SIG-M5 (cell line): Measurements from ENCODE around the gene DNAJA3.
A peak's percentile ranks its signal among the peaks of the same experiment; 100 is the strongest.

ENCODE experiments used
- DNase-seq: peaks from one replicate; lab custom pipeline; 2025; lab: John Stamatoyannopoulos, UW

Gene DNAJA3

DNA sequence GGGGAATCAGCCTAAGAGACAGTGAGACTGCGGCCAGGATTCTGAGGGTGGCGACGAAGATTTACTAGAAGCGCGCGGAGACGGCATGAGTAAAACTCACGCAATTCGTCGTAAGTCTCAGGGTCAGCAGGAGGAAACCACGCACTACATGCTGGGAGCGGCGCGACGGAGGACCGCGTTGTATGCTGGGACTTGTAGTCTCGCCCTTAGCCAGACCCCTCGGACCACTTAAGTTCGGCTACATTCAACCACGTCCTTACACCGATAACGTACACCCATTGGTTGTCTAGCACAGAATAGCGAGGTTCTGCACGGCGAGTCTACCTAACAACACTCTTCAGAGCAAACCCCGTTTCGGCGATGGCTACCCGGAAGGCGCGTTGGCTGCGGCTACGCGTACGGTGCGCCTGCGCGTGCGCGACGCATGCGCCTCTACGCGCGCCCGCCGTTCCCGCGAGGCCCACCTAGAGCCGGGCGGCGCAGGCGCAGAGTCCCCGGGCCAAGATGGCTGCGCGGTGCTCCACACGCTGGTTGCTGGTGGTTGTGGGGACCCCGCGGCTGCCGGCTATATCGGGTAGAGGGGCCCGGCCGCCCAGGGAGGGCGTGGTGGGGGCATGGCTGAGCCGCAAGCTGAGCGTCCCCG lies at the start of gene DNAJA3:
DNAJA3 (plus strand) TSS at position 491 of the 643 bp plus-strand sequence; CDS start at position 505, 14 bp downstream.
- peak; percentile 62 for DNase-seq

DNA sequence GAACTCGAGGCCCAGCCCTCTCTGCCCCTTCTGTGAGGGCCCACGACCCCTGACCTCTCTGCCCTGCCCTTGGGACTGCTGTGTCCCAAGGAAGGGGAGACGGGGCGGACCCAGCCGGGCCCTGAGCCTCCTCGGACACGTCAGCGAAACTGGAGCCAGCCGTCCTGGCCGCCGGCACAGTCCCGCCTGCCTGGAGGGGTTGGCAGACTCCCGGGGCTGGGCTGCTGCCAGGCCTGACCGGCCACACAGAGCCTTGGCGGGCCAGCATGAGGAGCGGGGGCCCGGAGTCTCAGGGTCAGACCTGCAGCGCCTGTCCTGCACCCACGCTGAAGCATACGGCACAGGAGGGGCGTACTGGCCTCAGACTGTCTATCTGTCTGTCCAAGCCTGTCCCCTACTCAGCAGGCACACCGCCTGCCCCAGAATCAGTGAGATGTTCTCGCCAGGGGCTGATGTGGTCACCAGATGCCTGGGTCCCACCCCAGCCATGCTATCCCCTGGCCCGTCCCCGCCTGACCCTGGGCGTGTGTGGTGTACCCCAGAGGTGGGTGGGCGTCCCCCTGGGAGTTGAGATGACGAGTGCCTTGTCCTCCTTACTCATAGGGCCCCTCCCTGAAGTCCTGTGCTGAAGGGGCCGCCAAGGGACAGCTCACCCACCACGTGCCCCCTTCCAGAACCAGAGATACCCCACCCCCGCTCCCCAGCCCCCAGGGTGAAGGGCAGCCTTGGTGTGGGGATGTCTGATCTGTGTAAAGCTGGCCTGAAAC lies 49.4 kb upstream of the DNAJA3 start:
- DNase-seq = no peak

DNA sequence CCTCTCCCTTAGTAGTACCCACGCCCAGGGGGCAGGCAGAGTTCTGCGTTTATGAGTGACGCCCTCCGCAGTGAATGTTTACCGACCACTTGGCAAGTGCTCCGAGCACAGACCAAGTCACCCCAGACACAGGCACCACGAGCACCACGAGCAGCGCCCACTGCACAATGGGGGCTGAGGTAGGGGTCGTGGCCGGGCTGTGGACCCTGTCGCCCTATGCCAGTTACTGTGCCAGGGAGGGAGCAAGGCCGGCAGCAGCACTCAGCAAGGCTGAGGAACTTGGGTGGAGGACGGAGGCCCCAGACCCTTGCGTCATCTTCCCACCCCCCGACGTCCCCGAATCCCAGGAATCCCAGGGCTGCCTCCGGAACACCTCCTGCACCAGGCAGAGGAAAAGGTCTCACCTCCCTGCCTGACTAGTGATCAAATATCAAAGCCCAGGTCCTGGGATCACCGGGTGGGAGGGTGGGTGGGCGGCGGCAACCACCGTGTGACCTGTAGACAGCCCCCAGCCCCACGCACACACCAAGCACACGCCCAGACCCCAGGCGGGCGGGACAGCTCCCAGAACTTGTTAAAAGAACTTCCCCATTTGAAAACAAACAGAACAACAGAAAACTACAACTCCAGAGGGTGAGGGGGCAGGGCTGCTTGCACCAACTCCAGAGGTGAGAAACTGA lies 48.6 kb upstream of the DNAJA3 start:
- no peak for DNase-seq

DNA sequence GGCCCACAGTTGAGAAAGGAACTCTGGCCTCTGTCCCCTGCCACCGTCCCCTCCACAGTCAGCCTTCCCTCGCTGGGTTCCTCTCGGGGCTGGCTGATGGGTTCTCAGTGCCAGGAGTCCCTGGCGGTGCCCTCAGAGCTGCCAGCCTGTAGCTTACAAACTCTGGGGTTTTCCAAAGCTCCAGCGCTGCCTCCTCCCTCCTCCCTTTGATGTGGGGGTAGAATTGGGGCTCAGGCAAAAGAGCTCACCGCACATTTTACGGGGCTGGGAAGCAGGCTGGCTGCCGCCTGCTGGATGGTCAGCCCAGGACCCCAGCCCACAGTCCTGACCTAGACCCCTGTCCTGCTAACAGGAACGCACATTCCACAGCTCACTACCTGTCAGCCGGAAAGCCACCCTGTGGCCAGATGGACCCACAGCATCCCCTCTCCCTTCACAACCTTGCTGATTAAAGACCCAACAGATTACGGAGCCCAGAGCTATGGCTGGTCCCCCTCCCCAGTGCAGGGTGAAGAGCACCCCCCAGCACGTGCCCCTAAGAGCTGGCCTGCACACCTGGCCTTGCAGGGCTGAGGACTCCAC lies 48.0 kb upstream of the DNAJA3 start:
- DNase-seq = no peak

DNA sequence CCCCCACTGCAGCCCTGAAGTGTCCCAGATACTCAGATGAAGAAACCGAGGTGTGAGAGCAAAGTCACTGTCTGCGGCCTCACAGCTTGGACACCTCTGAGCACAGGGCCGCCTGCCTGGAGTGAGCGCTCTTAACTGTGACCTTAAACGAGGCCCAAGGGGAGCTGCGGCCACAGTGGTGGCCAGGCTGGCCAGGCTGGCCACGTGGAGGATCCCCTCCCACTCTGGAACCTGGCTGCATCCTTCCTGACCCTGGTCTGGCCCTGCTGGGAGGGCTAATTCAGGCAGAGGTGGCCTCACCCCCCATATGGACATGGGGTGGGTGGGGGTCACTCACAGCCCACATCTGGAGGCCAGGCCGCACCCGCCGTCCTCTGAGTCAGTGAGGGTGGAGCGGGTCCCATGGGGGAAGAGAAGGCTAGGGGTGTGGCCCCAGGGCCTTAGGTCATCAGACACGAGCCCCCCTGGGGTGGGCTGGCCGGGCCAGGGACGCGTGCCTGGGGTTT lies 47.5 kb upstream of the DNAJA3 start:
- DNase-seq = no peak

DNA sequence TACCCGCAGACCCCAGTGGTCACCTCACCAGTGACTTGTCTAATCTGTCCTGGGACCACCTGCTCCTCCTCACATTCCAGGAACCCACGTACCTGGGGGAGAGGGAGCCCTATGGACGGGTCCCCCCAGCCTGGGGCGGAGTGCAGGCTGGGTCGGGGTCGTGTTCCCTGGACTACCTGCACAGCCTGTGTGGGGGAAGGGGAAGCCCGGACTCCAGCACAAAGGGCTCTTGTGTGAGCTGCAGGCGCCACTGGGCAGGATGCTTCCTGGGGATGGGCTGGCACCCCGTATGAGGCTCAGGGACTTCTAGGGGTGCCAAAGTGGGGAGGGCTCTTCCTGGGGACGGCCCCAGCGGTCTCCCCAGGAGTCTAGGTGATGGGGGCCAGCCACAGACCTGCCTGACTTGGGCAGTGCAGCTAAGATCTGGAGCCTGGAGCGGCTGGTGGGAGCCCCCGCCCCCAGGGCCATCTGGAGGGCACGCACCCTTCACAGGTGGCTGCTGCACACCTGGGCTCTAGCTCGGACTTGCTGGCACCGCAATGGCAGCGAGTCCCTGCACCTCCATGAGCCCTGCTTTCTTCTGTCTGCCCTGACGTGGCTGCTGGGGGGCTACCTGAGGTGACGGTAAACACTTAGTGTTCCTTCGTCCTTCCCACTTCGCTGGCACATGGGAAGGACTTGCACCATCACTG lies 46.5 kb upstream of the DNAJA3 start:
- no peak for DNase-seq

DNA sequence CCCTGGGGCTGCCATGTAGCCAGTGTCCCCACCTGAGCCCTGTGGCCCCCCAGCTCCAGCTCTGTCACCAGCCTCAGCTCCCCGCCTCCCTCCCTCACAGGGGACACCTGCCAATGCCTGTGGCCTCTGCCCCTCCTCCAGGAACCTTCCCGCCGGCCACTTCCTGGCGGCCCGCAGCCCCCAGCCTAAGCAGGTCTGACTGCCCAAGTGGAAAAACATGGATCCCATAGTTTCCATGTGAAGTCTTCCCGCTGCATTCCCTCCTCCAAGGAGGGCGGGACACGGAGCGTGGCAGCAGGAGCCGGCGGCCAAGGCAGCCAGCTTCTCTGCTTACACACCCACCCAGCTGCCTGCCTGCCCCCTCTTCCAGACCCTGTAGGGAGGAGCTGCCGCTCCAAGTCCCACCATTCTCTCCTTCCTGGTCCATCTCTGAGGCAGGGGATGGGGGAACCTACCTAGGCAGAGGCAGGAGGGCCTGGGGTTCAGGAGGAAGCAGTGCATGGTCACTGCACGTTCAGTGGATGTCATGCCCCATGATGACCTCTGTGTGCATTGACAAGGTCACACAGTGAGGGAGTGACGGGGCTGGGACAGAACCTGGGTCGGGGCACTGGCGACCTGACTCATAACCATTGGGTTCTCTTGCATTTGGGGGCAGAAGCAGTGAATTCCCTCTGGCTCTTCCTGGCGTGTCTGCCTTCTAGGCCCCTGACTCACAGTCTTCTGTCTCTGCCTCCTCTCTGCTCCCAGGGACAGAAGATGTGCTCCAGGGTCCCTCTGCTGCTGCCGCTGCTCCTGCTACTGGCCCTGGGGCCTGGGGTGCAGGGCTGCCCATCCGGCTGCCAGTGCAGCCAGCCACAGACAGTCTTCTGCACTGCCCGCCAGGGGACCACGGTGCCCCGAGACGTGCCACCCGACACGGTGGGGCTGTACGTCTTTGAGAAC lies 45.3 kb upstream of the DNAJA3 start:
- no peak for DNase-seq

DNA sequence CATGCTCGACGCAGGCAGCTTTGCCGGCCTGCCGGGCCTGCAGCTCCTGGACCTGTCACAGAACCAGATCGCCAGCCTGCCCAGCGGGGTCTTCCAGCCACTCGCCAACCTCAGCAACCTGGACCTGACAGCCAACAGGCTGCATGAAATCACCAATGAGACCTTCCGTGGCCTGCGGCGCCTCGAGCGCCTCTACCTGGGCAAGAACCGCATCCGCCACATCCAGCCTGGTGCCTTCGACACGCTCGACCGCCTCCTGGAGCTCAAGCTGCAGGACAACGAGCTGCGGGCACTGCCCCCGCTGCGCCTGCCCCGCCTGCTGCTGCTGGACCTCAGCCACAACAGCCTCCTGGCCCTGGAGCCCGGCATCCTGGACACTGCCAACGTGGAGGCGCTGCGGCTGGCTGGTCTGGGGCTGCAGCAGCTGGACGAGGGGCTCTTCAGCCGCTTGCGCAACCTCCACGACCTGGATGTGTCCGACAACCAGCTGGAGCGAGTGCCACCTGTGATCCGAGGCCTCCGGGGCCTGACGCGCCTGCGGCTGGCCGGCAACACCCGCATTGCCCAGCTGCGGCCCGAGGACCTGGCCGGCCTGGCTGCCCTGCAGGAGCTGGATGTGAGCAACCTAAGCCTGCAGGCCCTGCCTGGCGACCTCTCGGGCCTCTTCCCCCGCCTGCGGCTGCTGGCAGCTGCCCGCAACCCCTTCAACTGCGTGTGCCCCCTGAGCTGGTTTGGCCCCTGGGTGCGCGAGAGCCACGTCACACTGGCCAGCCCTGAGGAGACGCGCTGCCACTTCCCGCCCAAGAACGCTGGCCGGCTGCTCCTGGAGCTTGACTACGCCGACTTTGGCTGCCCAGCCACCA lies 44.4 kb upstream of the DNAJA3 start:
- no peak for DNase-seq

DNA sequence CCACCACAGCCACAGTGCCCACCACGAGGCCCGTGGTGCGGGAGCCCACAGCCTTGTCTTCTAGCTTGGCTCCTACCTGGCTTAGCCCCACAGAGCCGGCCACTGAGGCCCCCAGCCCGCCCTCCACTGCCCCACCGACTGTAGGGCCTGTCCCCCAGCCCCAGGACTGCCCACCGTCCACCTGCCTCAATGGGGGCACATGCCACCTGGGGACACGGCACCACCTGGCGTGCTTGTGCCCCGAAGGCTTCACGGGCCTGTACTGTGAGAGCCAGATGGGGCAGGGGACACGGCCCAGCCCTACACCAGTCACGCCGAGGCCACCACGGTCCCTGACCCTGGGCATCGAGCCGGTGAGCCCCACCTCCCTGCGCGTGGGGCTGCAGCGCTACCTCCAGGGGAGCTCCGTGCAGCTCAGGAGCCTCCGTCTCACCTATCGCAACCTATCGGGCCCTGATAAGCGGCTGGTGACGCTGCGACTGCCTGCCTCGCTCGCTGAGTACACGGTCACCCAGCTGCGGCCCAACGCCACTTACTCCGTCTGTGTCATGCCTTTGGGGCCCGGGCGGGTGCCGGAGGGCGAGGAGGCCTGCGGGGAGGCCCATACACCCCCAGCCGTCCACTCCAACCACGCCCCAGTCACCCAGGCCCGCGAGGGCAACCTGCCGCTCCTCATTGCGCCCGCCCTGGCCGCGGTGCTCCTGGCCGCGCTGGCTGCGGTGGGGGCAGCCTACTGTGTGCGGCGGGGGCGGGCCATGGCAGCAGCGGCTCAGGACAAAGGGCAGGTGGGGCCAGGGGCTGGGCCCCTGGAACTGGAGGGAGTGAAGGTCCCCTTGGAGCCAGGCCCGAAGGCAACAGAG lies 43.5 kb upstream of the DNAJA3 start:
- no peak for DNase-seq

DNA sequence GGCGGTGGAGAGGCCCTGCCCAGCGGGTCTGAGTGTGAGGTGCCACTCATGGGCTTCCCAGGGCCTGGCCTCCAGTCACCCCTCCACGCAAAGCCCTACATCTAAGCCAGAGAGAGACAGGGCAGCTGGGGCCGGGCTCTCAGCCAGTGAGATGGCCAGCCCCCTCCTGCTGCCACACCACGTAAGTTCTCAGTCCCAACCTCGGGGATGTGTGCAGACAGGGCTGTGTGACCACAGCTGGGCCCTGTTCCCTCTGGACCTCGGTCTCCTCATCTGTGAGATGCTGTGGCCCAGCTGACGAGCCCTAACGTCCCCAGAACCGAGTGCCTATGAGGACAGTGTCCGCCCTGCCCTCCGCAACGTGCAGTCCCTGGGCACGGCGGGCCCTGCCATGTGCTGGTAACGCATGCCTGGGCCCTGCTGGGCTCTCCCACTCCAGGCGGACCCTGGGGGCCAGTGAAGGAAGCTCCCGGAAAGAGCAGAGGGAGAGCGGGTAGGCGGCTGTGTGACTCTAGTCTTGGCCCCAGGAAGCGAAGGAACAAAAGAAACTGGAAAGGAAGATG lies 42.8 kb upstream of the DNAJA3 start:
- no peak for DNase-seq

DNA sequence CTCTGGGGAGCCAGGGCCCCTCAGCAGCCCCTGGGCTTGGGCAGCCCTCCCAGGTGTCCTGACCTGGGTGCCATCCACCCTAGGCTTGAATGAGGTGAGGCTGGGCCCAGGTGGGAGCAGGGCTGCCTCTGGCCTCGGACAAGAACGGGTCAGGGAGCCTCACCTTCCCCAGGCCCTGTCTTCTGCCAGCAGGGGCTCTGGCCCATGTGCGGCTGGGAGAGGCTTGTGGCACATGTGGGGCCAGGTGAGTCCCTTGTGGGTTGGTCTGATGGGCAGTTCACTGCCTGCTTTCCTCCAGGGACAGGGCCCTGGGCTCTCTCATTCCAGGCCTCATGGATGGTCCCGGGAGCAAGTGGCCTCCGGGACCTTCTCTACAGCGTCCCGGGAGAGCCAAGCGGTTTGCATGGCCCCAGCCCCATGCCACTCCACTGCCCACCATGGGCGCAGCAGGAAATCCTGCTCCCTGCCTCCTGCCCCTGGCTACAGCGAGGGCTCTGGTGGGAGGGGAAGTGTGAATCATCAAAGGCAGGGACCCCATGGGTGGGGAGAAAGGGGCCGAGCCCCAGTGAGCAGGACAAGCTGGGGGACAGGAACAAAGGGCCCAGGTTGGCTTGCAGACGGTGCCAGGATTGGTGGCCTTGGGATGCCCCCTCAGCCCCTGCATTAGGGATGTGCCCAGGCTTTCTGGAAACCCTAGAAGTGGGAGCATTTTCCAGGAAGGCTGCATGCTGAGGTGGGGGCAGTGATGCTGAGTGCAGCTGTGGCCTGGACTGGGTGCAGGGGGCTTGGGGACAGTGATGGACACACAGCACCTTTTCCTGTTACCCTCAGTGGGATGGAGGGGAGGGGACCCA lies 41.9 kb upstream of the DNAJA3 start:
- no peak for DNase-seq

DNA sequence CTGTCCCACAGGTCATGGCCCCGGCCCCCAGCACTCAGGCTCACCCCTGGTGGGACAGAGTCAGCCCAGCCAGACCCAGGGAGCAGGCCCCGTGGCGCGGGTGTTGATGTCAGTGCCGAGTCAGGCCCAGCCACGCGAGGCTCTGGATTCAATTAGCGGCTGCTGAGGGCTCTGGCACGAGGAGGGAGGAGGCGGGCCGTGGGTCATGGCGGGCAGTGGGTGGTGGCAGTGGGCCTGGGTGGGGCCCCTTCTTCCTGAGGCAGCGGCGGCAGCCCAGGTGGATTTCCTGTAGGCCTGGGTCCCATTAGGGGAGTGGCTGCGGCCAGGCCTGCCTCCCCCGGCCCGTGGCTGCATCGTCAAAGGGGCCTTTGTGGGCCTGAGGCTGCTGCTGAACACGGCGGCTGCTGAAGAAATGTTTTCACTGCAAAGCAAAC lies 41.1 kb upstream of the DNAJA3 start:
- DNase-seq = no peak

DNA sequence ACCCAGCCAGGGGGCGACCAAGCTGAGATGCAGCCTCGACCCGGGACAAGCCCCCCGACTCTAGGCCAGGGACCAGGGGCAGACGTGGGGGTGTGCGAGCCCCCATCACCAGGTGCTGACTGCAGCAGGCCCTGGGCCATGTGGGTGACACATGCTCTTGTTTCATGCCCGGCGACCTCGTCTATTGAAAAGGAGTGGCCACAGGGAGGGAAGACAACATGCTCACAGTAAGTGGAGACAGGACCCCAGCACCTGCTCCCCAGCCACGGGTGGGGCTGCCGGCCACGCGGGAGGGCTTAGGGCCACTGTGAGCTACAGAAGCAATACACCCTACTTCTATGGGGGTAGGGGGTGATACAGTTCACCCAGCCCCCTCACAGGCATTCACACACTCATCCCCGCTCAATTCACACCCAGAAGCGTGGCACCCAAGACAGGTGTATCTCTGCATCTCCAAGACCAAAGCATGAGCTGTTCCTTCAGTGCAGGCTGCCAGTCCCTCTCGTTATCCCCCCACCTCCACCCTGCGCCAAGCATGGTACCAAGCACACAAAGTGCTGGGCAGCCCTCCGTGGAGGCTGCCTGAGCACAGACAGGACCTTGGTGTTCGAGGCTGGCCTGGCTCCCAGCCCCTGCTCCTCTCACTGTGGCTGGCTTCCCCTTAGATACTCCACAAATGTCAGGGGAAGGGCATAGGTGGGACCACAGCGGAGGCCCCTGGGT lies 40.4 kb upstream of the DNAJA3 start:
- no peak for DNase-seq

DNA sequence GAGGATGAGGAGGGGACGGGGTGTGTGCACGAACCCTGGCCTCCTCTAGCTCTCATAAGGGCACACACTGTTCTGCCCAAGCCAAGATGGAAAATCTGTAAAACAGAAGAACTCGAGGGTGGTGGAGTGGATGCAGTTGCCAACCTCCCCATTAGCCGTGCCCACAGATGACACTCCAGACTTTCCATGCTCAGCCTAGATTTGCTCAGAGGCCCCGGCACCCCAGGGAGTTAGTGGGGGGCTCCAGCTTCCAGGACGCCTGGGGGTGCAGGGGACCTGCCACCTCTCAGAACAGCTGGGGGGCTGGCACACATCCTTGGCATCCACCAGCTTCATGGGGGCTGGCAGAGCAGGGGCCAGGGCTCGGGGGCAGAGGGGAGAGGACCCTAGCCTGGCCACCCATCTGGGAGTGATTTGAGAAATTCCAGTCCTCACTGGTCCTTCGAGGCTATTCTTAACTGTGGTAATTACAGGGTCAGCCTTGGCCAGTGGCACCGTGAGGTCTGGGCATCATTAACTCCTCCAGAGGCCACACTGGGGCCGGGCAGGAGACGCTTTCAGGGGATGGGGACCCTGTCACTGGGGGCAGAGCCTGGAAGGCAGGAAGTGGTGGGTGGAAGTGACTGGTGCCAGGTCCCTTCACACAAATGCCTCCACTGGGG lies 39.7 kb upstream of the DNAJA3 start:
- no peak for DNase-seq

DNA sequence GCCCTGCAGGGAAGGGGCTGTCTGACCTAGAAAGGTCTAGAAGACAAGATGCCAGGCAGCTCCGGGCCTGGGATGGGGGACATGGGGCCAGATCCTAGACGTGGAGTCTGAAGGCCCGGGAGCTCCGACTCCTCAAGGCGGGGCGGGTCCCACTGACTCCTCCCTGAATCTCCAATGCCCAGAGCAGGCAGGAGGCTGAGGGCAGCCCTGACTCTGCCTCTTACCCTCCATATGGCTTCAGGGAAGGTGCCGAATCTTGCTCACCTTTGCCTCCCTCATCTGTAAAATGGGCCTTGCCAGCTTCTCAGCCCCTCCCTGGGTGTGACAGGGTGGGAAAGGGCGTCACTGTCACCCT lies 39.2 kb upstream of the DNAJA3 start:
- DNase-seq = no peak

DNA sequence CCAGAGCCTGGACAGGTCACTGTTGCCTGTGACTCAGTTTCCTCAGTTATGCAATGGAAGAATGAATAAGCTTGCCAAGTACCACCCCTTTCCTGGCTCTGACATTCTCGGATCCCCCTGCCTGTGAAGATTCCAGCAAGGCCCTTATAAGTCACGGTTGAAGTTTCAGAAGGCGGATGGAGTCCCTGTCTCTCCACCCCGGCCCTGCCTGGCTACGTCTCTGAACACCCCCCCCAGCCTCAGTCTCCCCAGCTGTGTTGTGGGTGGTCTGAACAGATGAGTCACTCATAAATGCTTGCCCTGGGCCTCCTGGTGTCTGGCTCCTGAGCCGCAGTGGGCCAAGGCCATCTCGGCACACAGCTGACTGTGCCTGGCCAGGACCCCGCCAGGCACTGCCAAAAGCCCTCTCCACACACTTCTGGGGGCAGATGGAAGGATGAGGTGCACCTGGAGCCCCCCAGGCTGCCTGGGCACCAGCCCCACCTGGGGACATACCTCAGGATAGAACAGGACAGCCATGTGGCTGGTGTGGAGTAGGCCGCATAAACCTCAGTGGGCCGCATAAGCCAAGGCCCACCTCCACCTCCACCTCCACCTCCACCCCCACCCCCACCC lies 38.6 kb upstream of the DNAJA3 start:
- no peak for DNase-seq
